DND-41 (cell line): Measurements from ENCODE around the gene KCNQ1OT1.

Experiments used
- EZH2 ChIP-seq: IDR thresholded peaks from 3 replicates; pipeline ENCODE4 v1.6.1; 2012; ENCODE audit warnings: borderline replicate concordance, low read depth, mild to moderate bottlenecking, moderate library complexity, low read length, inconsistent platforms; ENCODE audit not compliant: severe bottlenecking
- TF ChIP-seq, protein P1 (sequence below): IDR thresholded peaks from 2 replicates; pipeline ENCODE4 v1.5.1; 2012; ENCODE audit warnings: borderline replicate concordance, low read length, moderate library complexity, mild to moderate bottlenecking; ENCODE audit not compliant: poor library complexity, severe bottlenecking; ENCODE audit errors: extremely low read depth

DNA sequence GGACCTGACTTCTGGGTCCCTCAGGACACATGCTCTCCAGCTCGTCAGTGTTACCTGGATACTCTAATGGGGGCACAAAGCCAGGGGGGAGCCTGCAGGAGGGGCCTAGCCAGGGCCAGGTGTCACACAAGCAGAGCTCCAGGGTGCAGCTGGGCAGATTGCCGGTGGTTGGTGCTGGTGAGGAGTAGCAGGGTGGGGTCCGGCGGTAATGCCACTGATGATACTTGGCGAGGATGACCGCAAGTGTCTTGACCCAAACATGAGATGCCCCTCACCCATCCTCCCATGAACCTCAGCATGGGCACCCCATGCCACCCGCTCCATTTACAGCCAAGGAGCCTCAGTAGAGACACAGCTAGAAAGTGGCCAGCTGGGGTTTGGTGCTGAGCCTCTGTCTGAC lies 15.1 kb upstream of the KCNQ1OT1 start:
- TF ChIP-seq, protein P1, sequence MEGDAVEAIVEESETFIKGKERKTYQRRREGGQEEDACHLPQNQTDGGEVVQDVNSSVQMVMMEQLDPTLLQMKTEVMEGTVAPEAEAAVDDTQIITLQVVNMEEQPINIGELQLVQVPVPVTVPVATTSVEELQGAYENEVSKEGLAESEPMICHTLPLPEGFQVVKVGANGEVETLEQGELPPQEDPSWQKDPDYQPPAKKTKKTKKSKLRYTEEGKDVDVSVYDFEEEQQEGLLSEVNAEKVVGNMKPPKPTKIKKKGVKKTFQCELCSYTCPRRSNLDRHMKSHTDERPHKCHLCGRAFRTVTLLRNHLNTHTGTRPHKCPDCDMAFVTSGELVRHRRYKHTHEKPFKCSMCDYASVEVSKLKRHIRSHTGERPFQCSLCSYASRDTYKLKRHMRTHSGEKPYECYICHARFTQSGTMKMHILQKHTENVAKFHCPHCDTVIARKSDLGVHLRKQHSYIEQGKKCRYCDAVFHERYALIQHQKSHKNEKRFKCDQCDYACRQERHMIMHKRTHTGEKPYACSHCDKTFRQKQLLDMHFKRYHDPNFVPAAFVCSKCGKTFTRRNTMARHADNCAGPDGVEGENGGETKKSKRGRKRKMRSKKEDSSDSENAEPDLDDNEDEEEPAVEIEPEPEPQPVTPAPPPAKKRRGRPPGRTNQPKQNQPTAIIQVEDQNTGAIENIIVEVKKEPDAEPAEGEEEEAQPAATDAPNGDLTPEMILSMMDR, result no peak
- TF ChIP-seq EZH2, result no peak
